Activated naive CD8-positive, alpha-beta T cell (primary cell): ENCODE measurements around the gene PRKAR2A.
"Not testable (repeated sequence)": the region's sequence is repeated elsewhere in the genome, so short reads cannot be mapped to it uniquely, and the experiment has no call there.

Experiments used
- H3K27ac Mint-ChIP-seq: one replicate; pipeline ENCODE4 v1.8.0; 2021; ENCODE audit warnings: mixed read lengths
- H3K27me3 Mint-ChIP-seq: one replicate; pipeline ENCODE4 v1.8.0; 2021; ENCODE audit warnings: mixed read lengths
- H3K36me3 Mint-ChIP-seq: one replicate; pipeline ENCODE4 v1.8.0; 2021; ENCODE audit warnings: mixed read lengths
- H3K4me1 Mint-ChIP-seq: one replicate; pipeline ENCODE4 v1.8.0; 2021; ENCODE audit warnings: low read depth, mixed read lengths
- H3K4me3 Mint-ChIP-seq: one replicate; pipeline ENCODE4 v1.8.0; 2021; ENCODE audit warnings: mild to moderate bottlenecking, mixed read lengths
- H3K9me3 Mint-ChIP-seq: one replicate; pipeline ENCODE4 v1.8.0; 2021; ENCODE audit warnings: low read depth, mixed read lengths

PRKAR2A gene

DNA sequence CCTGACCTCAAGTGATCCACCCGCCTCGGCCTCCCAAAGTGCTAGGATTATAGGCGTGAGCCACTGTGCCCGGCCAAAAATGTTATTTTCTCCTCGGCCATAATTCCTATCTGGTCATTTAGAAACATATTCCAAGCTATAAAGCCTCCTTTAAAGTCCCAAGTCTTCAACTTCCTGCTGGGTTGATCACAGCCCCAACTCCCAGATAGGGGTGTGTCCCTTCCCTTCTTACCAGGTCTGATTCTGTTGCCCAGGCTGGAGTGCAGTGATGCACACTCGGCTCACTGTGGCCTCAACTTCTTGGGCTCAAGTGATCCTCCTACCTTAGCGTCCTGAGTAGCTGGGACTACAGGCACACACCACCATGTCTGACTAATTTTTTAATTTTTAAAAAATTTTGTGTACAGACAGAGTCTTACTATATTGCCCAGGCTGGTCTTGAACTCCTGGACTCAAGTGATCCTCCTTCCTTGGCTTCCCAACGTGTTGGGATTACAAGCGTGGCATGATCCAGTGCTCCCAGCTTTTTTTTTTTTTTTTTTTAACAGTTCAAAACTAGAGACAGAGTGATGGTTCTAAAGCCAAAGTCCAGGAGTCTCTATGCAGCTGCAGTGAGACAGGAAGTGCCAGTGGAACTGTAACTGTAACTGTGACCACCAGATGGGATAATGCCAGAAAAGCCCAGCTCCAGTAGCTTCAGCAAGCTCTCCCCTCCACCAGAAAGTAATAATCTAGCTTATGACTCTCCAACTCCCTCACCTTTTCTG lies 8.2 kb upstream of the PRKAR2A start:
- Mint-ChIP-seq H3K27ac (no peak overlapping the region), H3K9me3 (no peaks in the 10 kb centered on the region), H3K4me3 (no peak overlapping the region), H3K27me3 (no peaks in the 10 kb centered on the region), H3K36me3 (peaks cover 2% of the 10 kb centered on the region), H3K4me1 (no peaks in the 10 kb centered on the region)

DNA sequence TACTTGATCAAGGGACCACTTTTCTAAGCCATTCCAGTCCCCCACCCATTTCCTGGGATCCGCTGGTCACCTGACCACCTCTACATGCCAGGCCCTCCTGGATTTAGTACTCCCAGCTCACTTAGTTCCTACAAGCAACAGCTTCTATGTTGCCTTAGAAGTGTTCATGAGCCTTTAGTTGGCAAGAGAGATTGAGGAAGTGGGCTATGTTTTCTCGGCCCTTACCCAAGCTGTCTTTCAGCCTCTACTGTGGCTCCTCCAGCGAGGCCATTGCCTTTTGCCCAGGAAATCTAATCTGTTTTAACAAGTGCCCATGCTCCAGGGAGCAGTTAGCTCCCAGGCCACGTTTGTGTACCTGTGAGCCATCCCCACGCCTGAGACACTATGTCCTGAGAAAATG lies 4.5 kb upstream of the PRKAR2A start:
- peaks cover 9% of the 10 kb centered on the region for H3K4me1 Mint-ChIP-seq
- H3K27ac Mint-ChIP-seq, result no peak overlapping the region
- no peaks in the 10 kb centered on the region for H3K27me3 Mint-ChIP-seq
- no peak overlapping the region for H3K4me3 Mint-ChIP-seq
- H3K36me3 Mint-ChIP-seq, result no peaks in the 10 kb centered on the region
- no peaks in the 10 kb centered on the region for H3K9me3 Mint-ChIP-seq

DNA sequence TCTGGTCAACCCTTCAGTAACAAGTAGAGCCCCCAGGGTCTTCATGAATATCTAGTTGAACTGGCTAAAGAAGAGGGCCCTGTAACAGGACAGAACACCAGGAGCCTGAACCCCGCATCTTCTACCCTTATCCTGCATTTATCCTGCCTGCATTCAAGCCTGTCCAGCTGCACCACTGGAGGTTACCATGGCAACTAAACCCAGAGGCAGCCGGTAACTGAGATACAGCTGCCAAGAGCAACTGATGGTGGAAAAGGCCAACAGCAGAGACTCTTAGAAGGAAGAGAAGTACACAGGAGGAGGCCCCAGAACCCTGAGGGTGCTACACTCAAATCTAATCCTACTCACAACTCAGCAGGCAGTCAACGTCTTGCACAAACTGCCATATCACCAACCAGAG lies 3.7 kb upstream of the PRKAR2A start:
- no peaks in the 10 kb centered on the region for H3K9me3 Mint-ChIP-seq
- H3K36me3 Mint-ChIP-seq, result no peaks in the 10 kb centered on the region
- H3K27ac Mint-ChIP-seq, result no peak overlapping the region
- peaks cover 15% of the 10 kb centered on the region for H3K4me1 Mint-ChIP-seq
- H3K4me3 Mint-ChIP-seq, result no peak overlapping the region
- no peaks in the 10 kb centered on the region for H3K27me3 Mint-ChIP-seq

DNA sequence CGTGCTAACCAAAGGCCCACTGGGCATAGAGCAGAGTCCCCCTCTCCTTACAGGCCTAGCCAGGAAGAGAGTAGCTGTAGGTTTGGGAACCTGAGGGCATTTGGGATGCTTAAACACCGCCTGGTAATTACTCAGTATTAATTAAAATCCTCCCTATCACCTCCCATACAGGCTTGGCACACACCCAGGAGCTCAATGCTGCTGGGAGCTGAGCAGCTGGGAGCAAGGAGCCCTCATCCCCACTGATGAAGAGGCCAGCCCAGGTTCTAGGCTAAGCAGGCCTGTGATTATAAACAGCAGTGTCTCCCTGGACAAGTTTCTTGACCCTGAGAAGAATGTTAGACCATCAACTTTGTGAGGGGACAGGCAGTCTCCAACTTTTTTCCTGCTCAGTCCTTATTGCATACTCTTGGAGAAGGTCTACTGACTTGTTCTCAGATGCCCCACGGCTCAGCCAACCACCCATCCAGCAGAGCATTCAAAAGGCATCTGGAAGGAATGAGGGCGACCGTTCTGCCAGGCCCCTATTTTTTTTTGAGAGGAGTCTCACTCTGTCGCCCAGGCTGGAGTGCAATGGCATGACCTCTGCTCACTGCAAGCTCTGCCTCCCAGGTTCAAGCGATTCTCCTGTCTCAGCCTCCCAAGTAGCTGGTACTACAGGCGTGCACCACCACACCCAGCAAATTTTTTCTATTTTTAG lies 1.3 kb upstream of the PRKAR2A start:
- H3K27me3 Mint-ChIP-seq, result no peaks in the 10 kb centered on the region
- peak overlapping the region; percentile 20 for H3K4me3 Mint-ChIP-seq
- H3K36me3 Mint-ChIP-seq, result peaks cover 2% of the 10 kb centered on the region
- H3K9me3 Mint-ChIP-seq, result no peaks in the 10 kb centered on the region
- peaks cover 27% of the 10 kb centered on the region for H3K4me1 Mint-ChIP-seq
- H3K27ac Mint-ChIP-seq, result peak overlapping the region; percentile 94

DNA sequence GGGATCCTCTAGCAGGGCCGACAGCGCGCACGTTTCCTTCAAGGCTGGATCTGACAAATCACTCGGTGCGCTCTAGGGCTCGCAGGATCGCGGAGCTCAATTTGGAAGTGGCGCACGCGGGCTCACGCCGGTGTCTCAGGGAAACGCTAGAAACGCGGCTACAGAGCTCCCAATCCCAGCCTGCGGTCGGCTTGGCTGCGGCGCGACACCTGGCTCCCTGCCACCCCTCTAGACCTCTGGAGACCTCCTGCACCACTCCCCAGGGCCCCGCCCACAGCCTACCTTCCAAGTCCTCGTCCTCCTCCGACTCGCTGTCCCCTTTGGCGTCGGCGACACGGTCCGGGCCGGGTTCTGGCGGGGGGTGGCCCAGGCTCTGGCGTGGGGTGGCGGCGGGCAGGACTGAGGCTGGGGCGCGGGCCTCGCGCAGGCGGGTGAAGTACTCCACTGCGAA lies 596 bp downstream of the PRKAR2A start:
- Mint-ChIP-seq H3K36me3 (peaks cover 2% of the 10 kb centered on the region), H3K27me3 (no peaks in the 10 kb centered on the region), H3K27ac (peak overlapping the region; percentile 81), H3K4me3 (peak overlapping the region; percentile 91), H3K4me1 (peaks cover 28% of the 10 kb centered on the region), H3K9me3 (no peaks in the 10 kb centered on the region)

DNA sequence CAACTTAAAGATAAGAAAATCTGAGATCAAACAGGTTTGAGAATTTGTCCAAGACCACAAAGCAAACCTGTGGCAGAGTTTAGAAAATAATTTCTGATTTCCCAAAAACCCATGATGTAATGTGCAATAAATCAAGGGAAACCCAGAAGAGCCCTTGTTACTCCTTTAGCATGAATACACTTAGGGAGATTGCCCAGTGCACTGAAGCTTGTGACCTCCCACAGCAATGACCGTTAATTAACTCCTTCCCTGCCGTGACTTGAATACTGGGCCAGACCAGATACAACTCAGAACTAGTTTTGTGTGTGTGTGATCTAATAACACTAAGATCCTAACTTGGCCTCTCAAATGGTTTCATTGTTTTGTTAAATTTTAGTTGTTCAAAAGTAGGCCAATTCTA lies 2.5 kb downstream of the PRKAR2A start:
- peak overlapping the region; percentile 73 for H3K4me3 Mint-ChIP-seq
- no peak overlapping the region for H3K27ac Mint-ChIP-seq
- peaks cover 29% of the 10 kb centered on the region for H3K4me1 Mint-ChIP-seq
- peaks cover 2% of the 10 kb centered on the region for H3K36me3 Mint-ChIP-seq
- H3K9me3 Mint-ChIP-seq, result no peaks in the 10 kb centered on the region
- H3K27me3 Mint-ChIP-seq, result no peaks in the 10 kb centered on the region

DNA sequence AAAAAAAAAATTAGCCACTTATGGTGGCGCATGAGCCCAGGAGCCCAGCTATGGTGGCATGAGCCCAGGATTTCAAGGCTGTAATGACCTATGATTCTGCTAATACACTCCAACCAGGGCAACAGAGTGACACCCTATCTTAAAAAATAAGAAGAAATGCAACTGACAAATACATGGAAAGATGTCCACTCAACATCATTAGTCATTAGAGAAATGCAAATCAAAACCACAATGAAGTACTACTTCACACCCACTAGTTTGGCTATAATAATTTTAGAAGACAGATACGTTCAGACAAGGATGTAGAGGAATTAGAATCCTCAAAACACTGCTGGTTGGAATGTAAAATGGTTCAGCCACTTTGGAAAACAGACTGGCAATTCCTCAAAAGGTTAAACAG lies 10.5 kb downstream of the PRKAR2A start:
- H3K36me3 Mint-ChIP-seq, result peaks cover 12% of the 10 kb centered on the region
- peak overlapping the region; percentile 19 for H3K27ac Mint-ChIP-seq
- H3K27me3 Mint-ChIP-seq, result no peaks in the 10 kb centered on the region
- no peaks in the 10 kb centered on the region for H3K9me3 Mint-ChIP-seq
- H3K4me3 Mint-ChIP-seq, result no peak overlapping the region
- peaks cover 19% of the 10 kb centered on the region for H3K4me1 Mint-ChIP-seq

DNA sequence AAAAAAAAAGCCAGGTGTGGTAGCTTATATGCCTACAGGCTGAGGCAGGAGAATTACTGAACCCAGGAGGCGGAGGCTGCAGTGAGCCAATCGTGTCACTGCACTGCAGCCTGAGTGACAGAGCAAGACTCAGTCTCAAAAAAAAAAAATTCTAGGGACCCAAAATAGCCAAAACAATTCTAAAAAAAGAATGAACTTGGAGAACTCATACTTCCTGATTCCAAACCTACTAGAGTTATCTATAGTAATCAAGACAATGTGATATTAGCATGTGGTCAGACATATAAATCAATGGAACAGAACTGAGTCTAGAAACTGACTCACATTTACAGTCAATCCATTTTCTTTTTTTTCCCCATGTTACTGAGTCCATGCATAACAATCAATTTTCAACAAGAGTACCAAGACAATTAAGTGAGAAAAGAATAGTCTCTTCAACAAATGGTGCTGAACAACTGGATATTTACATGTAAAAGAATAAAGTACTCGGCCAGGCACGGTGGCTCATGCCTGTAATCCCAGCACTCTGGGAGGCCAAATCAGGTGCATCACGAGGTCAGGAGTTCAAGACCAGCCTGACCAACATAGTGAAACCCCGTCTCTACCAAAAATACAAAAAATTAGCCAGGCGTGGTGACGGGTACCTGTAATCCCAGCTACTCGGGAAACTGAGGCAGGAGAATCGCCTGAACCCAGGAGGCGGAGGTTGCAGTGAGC lies 11.9 kb downstream of the PRKAR2A start:
- peaks cover 18% of the 10 kb centered on the region for H3K4me1 Mint-ChIP-seq

DNA sequence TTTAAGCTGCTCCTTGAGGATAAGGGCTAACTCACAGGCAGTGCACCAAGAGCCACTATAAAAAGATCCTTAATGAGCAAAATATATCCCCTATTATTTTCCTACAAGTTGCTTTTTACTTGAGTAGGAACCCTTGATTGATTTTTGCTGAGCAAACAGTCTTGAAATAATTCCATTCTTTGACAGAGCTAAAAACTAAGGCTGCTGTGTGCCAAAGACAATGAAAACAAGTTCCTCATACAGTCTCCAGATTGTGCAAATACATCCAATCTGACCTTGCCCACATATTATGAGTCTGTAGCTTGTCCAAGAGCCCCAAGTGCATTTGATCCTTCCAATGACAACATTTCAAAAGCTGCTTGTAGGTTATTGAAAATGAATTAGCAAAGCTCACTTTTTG lies 15.0 kb downstream of the PRKAR2A start:
- Mint-ChIP-seq H3K4me1 (peaks cover 13% of the 10 kb centered on the region), H3K4me3 (no peak overlapping the region), H3K36me3 (peaks cover 9% of the 10 kb centered on the region), H3K27me3 (no peaks in the 10 kb centered on the region), H3K27ac (no peak overlapping the region), H3K9me3 (no peaks in the 10 kb centered on the region)

More for the DNA sequence above, 11.9 kb downstream of the PRKAR2A start:
- Mint-ChIP-seq H3K36me3 (peaks cover 12% of the 10 kb centered on the region), H3K4me3 (no peak overlapping the region), H3K27me3 (no peaks in the 10 kb centered on the region), H3K9me3 (no peaks in the 10 kb centered on the region), H3K27ac (no peak overlapping the region)

DNA sequence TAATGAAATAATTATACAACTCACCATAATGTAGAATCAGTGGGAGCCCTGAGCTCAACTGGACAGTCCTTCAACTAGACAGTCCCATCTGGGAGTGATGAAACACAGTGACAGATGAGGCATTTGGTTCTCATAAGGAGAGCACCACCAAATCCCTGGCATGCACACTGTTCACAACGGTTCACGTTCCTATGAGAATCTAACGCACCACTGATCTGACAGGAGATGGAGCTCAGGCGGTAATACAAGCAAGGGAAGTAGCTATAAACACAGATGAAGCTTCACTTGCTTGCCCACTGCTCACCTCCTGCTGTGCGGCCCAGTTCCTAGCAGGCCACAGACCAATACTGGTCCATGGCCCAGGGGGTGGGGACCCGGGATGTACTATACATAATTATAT lies 17.0 kb downstream of the PRKAR2A start:
- Mint-ChIP-seq H3K27me3 (no peaks in the 10 kb centered on the region), H3K27ac (no peak overlapping the region), H3K9me3 (no peaks in the 10 kb centered on the region), H3K4me1 (peaks cover 15% of the 10 kb centered on the region), H3K36me3 (peaks cover 3% of the 10 kb centered on the region), H3K4me3 (no peak overlapping the region)

DNA sequence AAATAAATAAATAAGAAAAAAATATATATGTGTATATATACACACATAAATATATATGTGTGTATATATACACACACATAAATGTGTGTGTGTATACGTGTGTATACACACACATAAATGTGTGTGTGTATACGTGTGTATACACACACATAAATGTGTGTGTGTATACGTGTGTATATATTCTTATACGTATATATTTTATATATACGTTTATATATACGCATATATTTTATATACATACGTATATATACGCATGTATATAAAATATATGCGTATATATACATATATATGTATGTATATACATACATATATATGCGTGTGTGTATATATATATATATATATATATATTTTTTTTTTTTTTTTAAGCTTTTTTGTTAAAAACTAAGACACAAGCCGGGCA lies 18.1 kb downstream of the PRKAR2A start:
- H3K9me3 Mint-ChIP-seq, H3K36me3 Mint-ChIP-seq, H3K4me3 Mint-ChIP-seq, H3K27ac Mint-ChIP-seq, H3K27me3 Mint-ChIP-seq: not testable (repeated sequence)
- H3K4me1 Mint-ChIP-seq, result peaks cover 13% of the 10 kb centered on the region

DNA sequence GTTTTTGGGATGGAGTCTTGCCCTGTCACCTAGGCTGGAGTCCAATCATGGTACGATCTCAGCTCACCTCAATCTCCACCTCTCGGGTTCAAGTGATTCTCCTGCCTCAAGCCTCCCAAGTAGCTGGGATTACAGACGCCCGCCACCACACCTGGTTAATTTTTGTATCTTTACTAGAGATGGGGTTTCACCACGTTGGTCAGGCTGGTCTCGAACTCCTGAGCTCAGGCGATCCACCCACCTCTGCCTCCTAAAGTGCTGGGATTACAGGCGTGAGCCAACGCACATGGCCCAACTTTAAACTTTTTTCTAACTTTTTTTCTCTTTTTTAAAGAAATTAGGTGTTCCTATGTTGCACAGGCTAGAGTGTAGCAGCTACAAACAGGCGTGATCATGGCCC lies 19.8 kb downstream of the PRKAR2A start:
- not testable (repeated sequence) for H3K27me3 Mint-ChIP-seq, H3K36me3 Mint-ChIP-seq, H3K27ac Mint-ChIP-seq, H3K9me3 Mint-ChIP-seq, H3K4me3 Mint-ChIP-seq
- H3K4me1 Mint-ChIP-seq, result peaks cover 15% of the 10 kb centered on the region

DNA sequence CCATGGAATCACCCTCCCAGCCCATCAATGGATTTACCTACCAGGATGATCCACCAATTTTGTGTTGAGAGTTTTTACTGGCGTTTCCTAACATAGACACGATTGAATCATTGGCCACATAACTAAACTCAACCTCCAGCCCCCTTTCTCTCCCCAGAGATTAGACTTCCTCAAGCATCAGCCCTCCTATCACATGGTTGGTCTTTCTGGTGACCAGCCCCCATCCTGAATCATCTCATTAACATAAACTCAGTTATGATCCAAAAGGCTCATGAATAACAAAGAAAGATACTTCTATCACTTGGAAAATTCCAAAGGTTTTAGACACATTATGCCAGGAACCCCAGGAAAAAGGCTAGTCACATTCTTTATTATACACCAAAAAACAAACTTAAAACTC lies 21.2 kb downstream of the PRKAR2A start:
- no peak overlapping the region for H3K27ac Mint-ChIP-seq
- H3K9me3 Mint-ChIP-seq, result no peaks in the 10 kb centered on the region
- no peaks in the 10 kb centered on the region for H3K27me3 Mint-ChIP-seq
- H3K4me1 Mint-ChIP-seq, result peaks cover 15% of the 10 kb centered on the region
- no peak overlapping the region for H3K4me3 Mint-ChIP-seq
- H3K36me3 Mint-ChIP-seq, result no peaks in the 10 kb centered on the region

DNA sequence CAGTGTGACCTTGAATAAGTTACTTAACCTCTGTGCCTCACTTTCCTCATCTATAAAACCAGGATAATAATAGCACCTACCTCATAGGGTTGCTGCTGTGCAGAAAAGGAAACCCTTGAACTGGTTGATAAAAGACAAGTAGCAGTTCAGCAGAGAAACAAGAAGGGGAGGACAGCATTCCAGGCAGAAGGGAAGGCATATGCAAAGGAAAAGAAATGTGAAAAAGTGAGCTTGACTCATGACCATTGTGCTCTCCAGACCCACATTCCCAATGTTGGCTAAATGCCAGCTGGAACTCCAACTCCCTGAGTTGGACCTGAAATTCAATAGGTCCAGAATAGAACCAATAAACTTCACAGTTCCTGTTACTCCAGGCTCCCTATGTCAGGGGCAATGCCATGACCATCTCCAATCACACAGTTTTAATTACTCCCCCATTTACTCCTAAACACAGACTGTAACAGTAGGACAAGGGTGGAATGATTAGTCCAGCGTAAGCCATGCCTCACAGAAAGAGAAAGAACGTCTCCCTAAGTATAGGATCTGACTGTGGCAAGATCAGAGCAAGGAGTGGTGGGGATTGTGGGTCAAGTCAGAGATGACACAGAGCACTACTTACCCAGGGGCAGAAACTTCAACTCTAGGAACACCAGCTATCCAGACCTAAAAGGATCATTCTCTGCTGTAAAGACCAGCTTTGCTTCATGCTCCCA lies 26.9 kb downstream of the PRKAR2A start:
- H3K27me3 Mint-ChIP-seq, result no peaks in the 10 kb centered on the region
- H3K36me3 Mint-ChIP-seq, result no peaks in the 10 kb centered on the region
- no peaks in the 10 kb centered on the region for H3K9me3 Mint-ChIP-seq
- H3K4me1 Mint-ChIP-seq, result peaks cover 38% of the 10 kb centered on the region
- H3K4me3 Mint-ChIP-seq, result no peak overlapping the region
- H3K27ac Mint-ChIP-seq, result no peak overlapping the region
